HepG2 (cell line): ENCODE data around the gene ELOVL5. TPM values are rescaled to one million over a fixed set of nuclear protein-coding genes. Genes with fewer than 3 reads are reported as not detected.

Experiments used
- MXD4 ChIP-seq: IDR thresholded peaks from 2 replicates; pipeline ENCODE4 v1.6.1; 2016; ENCODE audit warnings: mild to moderate bottlenecking, missing biosample characterization, missing genetic modification reagents
- NFE2 ChIP-seq: sonication (generic); formaldehyde crosslinking; IDR thresholded peaks from 2 replicates; pipeline ENCODE4 v1.4.0; 2020; ENCODE audit warnings: missing genetic modification reagents
- PRDM10 ChIP-seq: sonication (generic); formaldehyde crosslinking; IDR thresholded peaks from 2 replicates; pipeline ENCODE4 v1.4.0; 2020; ENCODE audit warnings: low read depth, missing genetic modification reagents
- RAD51 ChIP-seq: fragments of 450-650 bp; IDR thresholded peaks from 2 replicates; pipeline ENCODE4 v1.6.1; 2016; ENCODE audit warnings: borderline replicate concordance
- RNF219 ChIP-seq: sonication (generic); formaldehyde crosslinking; IDR thresholded peaks from 2 replicates; pipeline ENCODE4 v1.5.0; 2020; ENCODE audit warnings: mild to moderate bottlenecking, missing genetic modification reagents
- ZNF235 ChIP-seq: sonication (generic); formaldehyde crosslinking; IDR thresholded peaks from 2 replicates; pipeline ENCODE4 v1.8.1; 2023; ENCODE audit warnings: mild to moderate bottlenecking, missing genetic modification reagents, borderline replicate concordance
- ZNF572 ChIP-seq: sonication (generic); formaldehyde crosslinking; IDR thresholded peaks from 2 replicates; pipeline ENCODE4 v1.5.1; 2020; ENCODE audit warnings: mild to moderate bottlenecking, missing genetic modification reagents
- ZNF589 ChIP-seq: sonication (generic); formaldehyde crosslinking; conservative IDR thresholded peaks from 2 replicates; pipeline ENCODE4 v1.8.0; 2022; ENCODE audit warnings: mild to moderate bottlenecking, moderate library complexity, missing genetic modification reagents
- ZNF782 ChIP-seq: sonication (generic); formaldehyde crosslinking; IDR thresholded peaks from 2 replicates; pipeline ENCODE4 v1.4.0; 2020; ENCODE audit warnings: missing genetic modification reagents, mild to moderate bottlenecking, borderline replicate concordance
- ZNF879 ChIP-seq: sonication (generic); formaldehyde crosslinking; IDR thresholded peaks from 2 replicates; pipeline ENCODE4 v1.8.1; 2023; ENCODE audit warnings: missing genetic modification reagents
- polyA plus RNA-seq, 8 experiments: library from polyadenylated mRNA; depleted of rRNA in 3 of 8; stranded (reverse) in 7 of 8; unstranded in 1 of 8; fragments of >200 nt; fragmentation: Illumina TruSeq in 4 of 8; extraction: Trizol in 4 of 8; gene quantifications; 2 replicates each; pipeline versions ENCODE4 v1.2.1 to v1.2.3, GENCODE V29; 2011 to 2016; ENCODE audit warnings: low read depth in 4 of 8, missing spikeins in 1 of 8, mixed read lengths in 1 of 8; ENCODE audit not compliant: insufficient read depth in 1 of 8
- total RNA-seq, 5 experiments: library from RNA; depleted of rRNA; stranded (reverse); fragments of >200 nt; fragmentation: Illumina TruSeq; extraction: Trizol; gene quantifications; 2 replicates each; pipeline ENCODE4 v1.2.3, GENCODE V29; 2016; ENCODE audit warnings: low read depth in 1 of 5

ELOVL5 gene
- total and polyA plus RNA-seq, 2 of the 13 experiments (the other 11 are each of a cell fraction or from before 2014, with no cell fraction given) = 50.1 to 72.4 TPM

GRCh38 chr6:53297004-53297403 lies 51.7 kb downstream of the ELOVL5 start (continued):
- TF ChIP-seq PRDM10 (CRISPR knock-in tag) (no peak), ZNF235 (no peak), ZNF572 (no peak), ZNF782 (CRISPR knock-in tag) (no peak), RNF219 (CRISPR knock-in tag) (no peak), RAD51 (no peak), ZNF589 (CRISPR knock-in tag) (no peak), MXD4 (CRISPR knock-in tag) (no peak), ZNF879 (CRISPR knock-in tag) (no peak), NFE2 (CRISPR knock-in tag) (no peak)
